ENCODE measurements around the gene MTF2. TPM values are rescaled to one million over a fixed set of nuclear protein-coding genes. Genes with fewer than 3 reads are reported as not detected.

MTF2 gene
- total and polyA plus RNA-seq, 9 of the 15 experiments (the other 6 are each of a cell fraction or from before 2014, with no cell fraction given), result 29.3 to 124 (median 57.7) TPM

DNA sequence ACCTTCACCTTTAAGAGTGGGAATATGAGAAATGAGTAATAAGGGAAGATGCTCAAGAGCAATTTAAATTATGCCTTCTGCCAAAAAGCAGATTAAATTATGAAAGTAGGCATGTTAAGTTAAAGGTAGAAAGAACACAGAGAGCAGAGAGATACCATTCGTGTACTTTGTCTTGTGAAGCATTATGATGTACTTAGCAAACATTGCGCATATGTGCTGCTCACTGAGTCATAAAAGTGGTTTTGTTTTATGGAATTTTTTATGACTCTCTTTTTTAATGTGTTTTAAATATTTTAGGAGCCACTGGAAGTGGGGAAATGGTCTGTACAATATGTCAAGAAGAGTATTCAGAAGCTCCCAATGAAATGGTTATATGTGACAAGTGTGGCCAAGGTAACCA is 35.3 kb downstream of the MTF2 start (continued):
- TF ChIP-seq, protein P1, sequence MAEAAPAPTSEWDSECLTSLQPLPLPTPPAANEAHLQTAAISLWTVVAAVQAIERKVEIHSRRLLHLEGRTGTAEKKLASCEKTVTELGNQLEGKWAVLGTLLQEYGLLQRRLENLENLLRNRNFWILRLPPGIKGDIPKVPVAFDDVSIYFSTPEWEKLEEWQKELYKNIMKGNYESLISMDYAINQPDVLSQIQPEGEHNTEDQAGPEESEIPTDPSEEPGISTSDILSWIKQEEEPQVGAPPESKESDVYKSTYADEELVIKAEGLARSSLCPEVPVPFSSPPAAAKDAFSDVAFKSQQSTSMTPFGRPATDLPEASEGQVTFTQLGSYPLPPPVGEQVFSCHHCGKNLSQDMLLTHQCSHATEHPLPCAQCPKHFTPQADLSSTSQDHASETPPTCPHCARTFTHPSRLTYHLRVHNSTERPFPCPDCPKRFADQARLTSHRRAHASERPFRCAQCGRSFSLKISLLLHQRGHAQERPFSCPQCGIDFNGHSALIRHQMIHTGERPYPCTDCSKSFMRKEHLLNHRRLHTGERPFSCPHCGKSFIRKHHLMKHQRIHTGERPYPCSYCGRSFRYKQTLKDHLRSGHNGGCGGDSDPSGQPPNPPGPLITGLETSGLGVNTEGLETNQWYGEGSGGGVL (CRISPR knock-in tag; IDR thresholded peaks at IDR 0.05), result no peak
- no peak for TF ChIP-seq ZNF766 (CRISPR knock-in tag; conservative IDR thresholded peaks at IDR 0.05)
- TF ChIP-seq, protein P2, sequence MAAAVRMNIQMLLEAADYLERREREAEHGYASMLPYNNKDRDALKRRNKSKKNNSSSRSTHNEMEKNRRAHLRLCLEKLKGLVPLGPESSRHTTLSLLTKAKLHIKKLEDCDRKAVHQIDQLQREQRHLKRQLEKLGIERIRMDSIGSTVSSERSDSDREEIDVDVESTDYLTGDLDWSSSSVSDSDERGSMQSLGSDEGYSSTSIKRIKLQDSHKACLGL (CRISPR knock-in tag; IDR thresholded peaks at IDR 0.05; ENCODE audit: borderline replicate concordance, poor library complexity, severe bottlenecking), result no peak
- no peak for TF ChIP-seq ZNF57 (CRISPR knock-in tag; IDR thresholded peaks at IDR 0.05)
- no peak for TF ChIP-seq HSF4 (CRISPR knock-in tag; IDR thresholded peaks at IDR 0.05; ENCODE audit: borderline replicate concordance)
- TF ChIP-seq, protein P3, sequence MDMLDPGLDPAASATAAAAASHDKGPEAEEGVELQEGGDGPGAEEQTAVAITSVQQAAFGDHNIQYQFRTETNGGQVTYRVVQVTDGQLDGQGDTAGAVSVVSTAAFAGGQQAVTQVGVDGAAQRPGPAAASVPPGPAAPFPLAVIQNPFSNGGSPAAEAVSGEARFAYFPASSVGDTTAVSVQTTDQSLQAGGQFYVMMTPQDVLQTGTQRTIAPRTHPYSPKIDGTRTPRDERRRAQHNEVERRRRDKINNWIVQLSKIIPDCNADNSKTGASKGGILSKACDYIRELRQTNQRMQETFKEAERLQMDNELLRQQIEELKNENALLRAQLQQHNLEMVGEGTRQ (CRISPR knock-in tag; IDR thresholded peaks at IDR 0.05), result no peak

DNA sequence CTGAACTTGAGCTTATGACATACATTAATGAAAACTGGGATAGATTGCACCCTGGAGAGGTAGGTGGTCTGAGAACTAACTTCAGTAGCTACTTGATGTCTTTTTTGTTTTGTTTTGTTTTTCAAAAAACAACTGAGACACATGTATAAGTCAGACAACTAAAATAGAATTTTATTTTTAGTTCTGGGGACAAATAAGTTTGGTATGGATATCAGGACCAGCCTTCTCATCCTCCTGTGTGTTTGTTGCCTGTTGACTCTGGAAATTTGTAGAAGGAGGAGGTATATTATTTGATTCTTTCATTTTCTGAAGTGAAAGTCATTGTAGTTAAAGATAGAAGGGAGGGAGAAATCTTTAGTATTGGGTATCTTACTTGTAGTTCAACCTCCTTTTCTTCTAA is 41.5 kb downstream of the MTF2 start:
- BruUV-seq (replicated peaks), result no TSS peak
- no peak for ATAC-seq
- H3K36me3 ChIP-seq (ENCODE audit: control insufficient read depth, insufficient read depth, low read length), result peaks cover 79% of the 10 kb centered on the region; the same call in 2 of the 3 replicates
- H3K4me1 ChIP-seq (replicated peaks in 1 of 2; ENCODE audit: control insufficient read depth in 2 of 2, insufficient read depth in 2 of 2, low read length in 2 of 2), result no peaks in the 10 kb centered on the region
- no peak overlapping the region for H3K9ac ChIP-seq (ENCODE audit: insufficient read depth in 1 of 2, low read depth in 2 of 2, low read length in 2 of 2)
- no peaks in the 10 kb centered on the region for H3K27me3 ChIP-seq (ENCODE audit: control insufficient read depth in 2 of 2, insufficient read depth in 2 of 2, low read length in 2 of 2)
- in situ Hi-C loops (cut with MboI) (no loop called here), intact Hi-C loops (cut with micrococcal nuclease) (no loop called here)
- H3K27ac ChIP-seq (ENCODE audit: extremely low read depth, low read depth, low read length), result no peak overlapping the region
- no peak overlapping the region for H3K4me3 ChIP-seq
- H3K4me2 ChIP-seq (ENCODE audit: insufficient read depth, low read length), result no peak overlapping the region
- ChIA-PET POLR2A (interaction anchor here (1.9 kb wide), 1 partner anchor 10 kb away, joined by 5 read pairs; no protein-coding TSS in a partner anchor), CTCF (ENCODE audit: low intra/inter-chr PET ratio) (interaction anchor here (0.6 kb wide), 1 partner anchor 42 kb away, joined by 3 read pairs; no protein-coding TSS in a partner anchor)
- H3K9me3 ChIP-seq (replicated peaks; ENCODE audit: control insufficient read depth, insufficient read depth, low read depth, low read length), result no peaks in the 10 kb centered on the region
- H3K9me1 ChIP-seq (ENCODE audit: control insufficient read depth, insufficient read depth, low read length), result no peaks in the 10 kb centered on the region
- no peak for DNase-seq (ENCODE audit: extremely low read depth in 1 of 4, low spot score in 3 of 4)
- no peak for FAIRE-seq
- peaks cover 4% of the 10 kb centered on the region; the same call in 1 of the 3 replicates for H3K79me2 ChIP-seq (ENCODE audit: control insufficient read depth, insufficient read depth, low read length)
- no peaks in the 10 kb centered on the region for H4K20me1 ChIP-seq (replicated peaks; ENCODE audit: control insufficient read depth, insufficient read depth, low read length)
- H2AFZ ChIP-seq (ENCODE audit: low read depth, low read length), result no peak overlapping the region
- TF ChIP-seq ZNF445 (CRISPR knock-in tag; IDR thresholded peaks at IDR 0.05; ENCODE audit: low read depth), result no peak
- TF ChIP-seq XRCC5 (IDR thresholded peaks at IDR 0.05; ENCODE audit: low read depth, low read length), result no peak
- TF ChIP-seq, protein P4, sequence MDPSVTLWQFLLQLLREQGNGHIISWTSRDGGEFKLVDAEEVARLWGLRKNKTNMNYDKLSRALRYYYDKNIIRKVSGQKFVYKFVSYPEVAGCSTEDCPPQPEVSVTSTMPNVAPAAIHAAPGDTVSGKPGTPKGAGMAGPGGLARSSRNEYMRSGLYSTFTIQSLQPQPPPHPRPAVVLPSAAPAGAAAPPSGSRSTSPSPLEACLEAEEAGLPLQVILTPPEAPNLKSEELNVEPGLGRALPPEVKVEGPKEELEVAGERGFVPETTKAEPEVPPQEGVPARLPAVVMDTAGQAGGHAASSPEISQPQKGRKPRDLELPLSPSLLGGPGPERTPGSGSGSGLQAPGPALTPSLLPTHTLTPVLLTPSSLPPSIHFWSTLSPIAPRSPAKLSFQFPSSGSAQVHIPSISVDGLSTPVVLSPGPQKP (CRISPR knock-in tag; IDR thresholded peaks at IDR 0.05), result no peak
- no peak for TF ChIP-seq ZNF384 (IDR thresholded peaks at IDR 0.05; ENCODE audit: low read depth, low read length)
- TF ChIP-seq SIRT6 (IDR thresholded peaks at IDR 0.05; ENCODE audit: low read depth, low read length), result no peak
- TF ChIP-seq SMARCA4 (IDR thresholded peaks at IDR 0.05), result no peak
- TF ChIP-seq RBM25 (IDR thresholded peaks at IDR 0.05; ENCODE audit: low read depth, low read length, severe bottlenecking), result no peak

Data from K562 (cell line).